T-helper 1 cell treated with Interleukin-12 subunit alpha and Interleukin-12 subunit beta and Interleukin-4 antibody, amounts not matched to agents 30 μg/mL and 1 μg/mL, for 36 hours (primary cell): ENCODE data around the gene BACE1.
"Not testable (repeated sequence)": the region's sequence is repeated elsewhere in the genome, so short reads cannot be mapped to it uniquely, and the experiment has no call there.

Experiments used
- H3K27ac Mint-ChIP-seq: one replicate; pipeline ENCODE4 v1.8.0; 2021; ENCODE audit warnings: mild to moderate bottlenecking, mixed read lengths
- H3K27me3 Mint-ChIP-seq: one replicate; pipeline ENCODE4 v1.8.0; 2021; ENCODE audit warnings: low read depth, mixed read lengths
- H3K36me3 Mint-ChIP-seq: one replicate; pipeline ENCODE4 v1.8.0; 2021; ENCODE audit warnings: low read depth, mixed read lengths
- H3K4me1 Mint-ChIP-seq: one replicate; pipeline ENCODE4 v1.8.0; 2021; ENCODE audit warnings: low read depth, mixed read lengths
- H3K4me3 Mint-ChIP-seq: one replicate; pipeline ENCODE4 v1.8.0; 2021; ENCODE audit warnings: mild to moderate bottlenecking, moderate library complexity, mixed read lengths
- H3K9me3 Mint-ChIP-seq: one replicate; pipeline ENCODE4 v1.8.0; 2021; ENCODE audit warnings: mixed read lengths

Gene BACE1

DNA sequence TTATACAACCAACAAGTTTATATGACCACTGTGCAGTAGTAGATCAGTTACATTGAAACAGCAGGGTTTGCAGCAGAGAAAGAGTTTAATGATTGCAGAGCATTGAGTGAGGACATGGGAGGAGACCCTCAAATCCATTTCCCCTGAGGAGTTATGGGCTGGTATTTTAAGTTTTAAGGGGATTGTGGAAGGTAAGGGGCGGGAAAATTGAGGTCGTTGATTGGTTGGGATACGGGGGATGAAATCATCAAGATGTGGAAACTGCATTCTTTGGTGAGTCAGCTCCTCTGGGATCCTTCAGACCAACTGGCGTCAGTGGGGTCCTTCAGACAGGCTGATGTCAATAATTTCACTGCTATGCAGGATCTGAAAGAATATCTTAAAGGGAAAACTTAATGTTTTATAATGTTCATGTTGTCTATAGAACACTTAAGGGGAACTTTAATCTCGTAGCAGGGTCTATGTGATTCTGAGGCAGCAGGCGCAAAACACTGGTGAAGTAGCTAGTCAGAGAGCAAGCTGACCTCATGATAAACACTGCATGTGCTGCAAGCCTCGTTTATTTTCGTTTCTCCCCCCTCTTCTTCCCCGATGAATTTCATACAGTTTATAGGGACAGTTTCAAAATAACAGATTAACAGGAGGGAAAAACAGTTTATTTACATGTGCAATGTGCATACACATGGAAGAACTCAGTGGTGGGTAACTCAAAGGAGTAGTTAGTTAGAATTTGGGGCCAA lies 42.3 kb downstream of the BACE1 start:
- Mint-ChIP-seq H3K27ac (no peak overlapping the region), H3K36me3 (peaks cover 12% of the 10 kb centered on the region)

DNA sequence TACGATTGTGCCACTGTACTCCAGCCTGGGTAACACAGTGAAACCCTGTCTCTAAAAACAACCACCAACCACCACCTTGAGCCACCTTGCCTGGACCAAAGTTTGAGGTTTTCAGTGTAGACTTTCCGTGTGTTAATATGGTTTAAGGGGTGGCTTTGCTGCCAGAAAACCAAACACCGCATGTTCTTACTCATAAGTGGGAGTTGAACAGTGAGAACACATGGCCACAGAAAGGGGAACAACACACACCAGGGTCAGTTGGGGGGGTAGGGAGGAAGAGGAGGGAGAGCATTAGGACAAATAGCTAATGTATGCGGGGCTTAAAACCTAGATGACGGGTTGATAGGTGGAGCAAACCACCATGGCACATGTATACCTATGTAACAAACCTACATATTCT lies 43.9 kb downstream of the BACE1 start:
- H3K4me1 Mint-ChIP-seq, H3K27ac Mint-ChIP-seq, H3K27me3 Mint-ChIP-seq, H3K9me3 Mint-ChIP-seq, H3K4me3 Mint-ChIP-seq: not testable (repeated sequence)
- H3K36me3 Mint-ChIP-seq: peaks cover 12% of the 10 kb centered on the region

More for the DNA sequence above, 42.3 kb downstream of the BACE1 start:
- Mint-ChIP-seq H3K27me3 (no peaks in the 10 kb centered on the region), H3K4me3 (no peak overlapping the region), H3K4me1 (no peaks in the 10 kb centered on the region), H3K9me3 (no peaks in the 10 kb centered on the region)

- H3K27ac Mint-ChIP-seq: no peak overlapping the region
- H3K9me3 Mint-ChIP-seq: no peaks in the 10 kb centered on the region
- H3K36me3 Mint-ChIP-seq: peaks cover 13% of the 10 kb centered on the region
- H3K4me1 Mint-ChIP-seq: no peaks in the 10 kb centered on the region
- H3K4me3 Mint-ChIP-seq: no peak overlapping the region
- no peaks in the 10 kb centered on the region for H3K27me3 Mint-ChIP-seq
Measured at GRCh38 chr11:117271208-117271607, 44.8 kb downstream of the BACE1 start.

DNA sequence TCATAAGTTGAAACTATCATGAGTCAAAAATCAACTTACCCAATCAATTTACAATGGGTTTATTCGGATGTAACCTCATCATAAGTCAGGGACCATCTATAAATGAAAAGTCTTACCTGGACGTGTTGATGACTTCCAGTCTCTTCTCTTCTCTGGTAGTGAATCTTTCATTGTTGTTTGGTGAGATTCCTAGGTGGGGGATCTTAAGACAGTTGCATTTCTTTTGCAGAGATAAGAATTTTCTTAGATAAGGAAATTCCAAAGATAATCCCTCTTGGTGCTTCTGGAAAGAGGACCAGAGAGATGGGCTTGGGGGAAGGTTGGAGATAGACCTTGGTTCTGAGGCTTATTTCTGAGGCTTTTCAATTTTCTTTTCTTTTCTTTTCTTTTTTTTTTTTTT lies 46.2 kb downstream of the BACE1 start:
- Mint-ChIP-seq H3K27ac (no peak overlapping the region), H3K36me3 (peaks cover 9% of the 10 kb centered on the region)

GRCh38 chr11:117265745-117266144 lies 50.3 kb downstream of the BACE1 start:
- Mint-ChIP-seq H3K4me3 (no peak overlapping the region), H3K4me1 (no peaks in the 10 kb centered on the region), H3K27me3 (no peaks in the 10 kb centered on the region), H3K27ac (no peak overlapping the region), H3K36me3 (peaks cover 7% of the 10 kb centered on the region), H3K9me3 (no peaks in the 10 kb centered on the region)

More for the DNA sequence above, 46.2 kb downstream of the BACE1 start:
- Mint-ChIP-seq H3K9me3 (no peaks in the 10 kb centered on the region), H3K27me3 (no peaks in the 10 kb centered on the region), H3K4me1 (no peaks in the 10 kb centered on the region), H3K4me3 (no peak overlapping the region)

- H3K27me3 Mint-ChIP-seq, H3K4me3 Mint-ChIP-seq, H3K4me1 Mint-ChIP-seq, H3K9me3 Mint-ChIP-seq, H3K27ac Mint-ChIP-seq, H3K36me3 Mint-ChIP-seq: not testable (repeated sequence)
Measured at GRCh38 chr11:117264624-117265323, 51.3 kb downstream of the BACE1 start.

GRCh38 chr11:117259417-117259816 lies 56.6 kb downstream of the BACE1 start:
- no peaks in the 10 kb centered on the region for H3K27me3 Mint-ChIP-seq
- no peaks in the 10 kb centered on the region for H3K4me1 Mint-ChIP-seq
- no peak overlapping the region for H3K4me3 Mint-ChIP-seq
- no peak overlapping the region for H3K27ac Mint-ChIP-seq
- no peaks in the 10 kb centered on the region for H3K9me3 Mint-ChIP-seq
- peaks cover 7% of the 10 kb centered on the region for H3K36me3 Mint-ChIP-seq

- Mint-ChIP-seq H3K36me3 (peaks cover 7% of the 10 kb centered on the region), H3K4me3 (no peak overlapping the region), H3K9me3 (no peaks in the 10 kb centered on the region), H3K27ac (no peak overlapping the region), H3K27me3 (no peaks in the 10 kb centered on the region), H3K4me1 (no peaks in the 10 kb centered on the region)
Measured at GRCh38 chr11:117258576-117258975, 57.5 kb downstream of the BACE1 start.

GRCh38 chr11:117256573-117256972 lies 59.5 kb downstream of the BACE1 start:
- no peak overlapping the region for H3K27ac Mint-ChIP-seq

GRCh38 chr11:117255966-117256365 lies 60.1 kb downstream of the BACE1 start:
- no peak overlapping the region for H3K27ac Mint-ChIP-seq
- no peaks in the 10 kb centered on the region for H3K9me3 Mint-ChIP-seq

More at GRCh38 chr11:117256573-117256972, 59.5 kb downstream of the BACE1 start:
- Mint-ChIP-seq H3K9me3 (no peaks in the 10 kb centered on the region), H3K27me3 (no peaks in the 10 kb centered on the region), H3K4me1 (no peaks in the 10 kb centered on the region), H3K36me3 (peaks cover 4% of the 10 kb centered on the region), H3K4me3 (no peak overlapping the region)

GRCh38 chr11:117251506-117251905 lies 64.5 kb downstream of the BACE1 start:
- no peaks in the 10 kb centered on the region for H3K4me1 Mint-ChIP-seq
- H3K4me3 Mint-ChIP-seq: no peak overlapping the region
- no peaks in the 10 kb centered on the region for H3K9me3 Mint-ChIP-seq
- H3K27ac Mint-ChIP-seq: peak overlapping the region; percentile 19
- H3K27me3 Mint-ChIP-seq: no peaks in the 10 kb centered on the region
- H3K36me3 Mint-ChIP-seq: peaks cover 19% of the 10 kb centered on the region

More at GRCh38 chr11:117255966-117256365, 60.1 kb downstream of the BACE1 start:
- Mint-ChIP-seq H3K36me3 (peaks cover 5% of the 10 kb centered on the region), H3K27me3 (no peaks in the 10 kb centered on the region), H3K4me1 (no peaks in the 10 kb centered on the region), H3K4me3 (no peak overlapping the region)

DNA sequence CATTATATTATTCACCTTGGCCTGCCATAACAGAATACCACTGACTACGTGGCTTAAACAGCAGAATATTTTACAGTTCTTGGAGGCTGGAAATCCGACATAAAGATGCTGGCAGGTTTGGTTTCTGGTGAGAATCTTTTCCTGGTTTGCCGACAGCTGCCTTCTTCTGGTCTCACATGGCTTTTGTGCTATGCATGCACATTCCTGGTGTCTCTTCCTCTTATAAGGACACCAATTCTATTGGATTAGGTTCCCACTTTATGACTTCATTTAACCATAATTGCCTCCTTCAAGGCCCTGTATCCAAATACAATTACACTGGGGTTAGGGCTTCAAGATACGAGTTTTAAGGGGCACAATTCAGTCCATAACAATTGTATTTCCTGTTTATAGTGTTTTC lies 66.5 kb downstream of the BACE1 start:
- Mint-ChIP-seq H3K27me3 (no peaks in the 10 kb centered on the region), H3K36me3 (peaks cover 22% of the 10 kb centered on the region)

DNA sequence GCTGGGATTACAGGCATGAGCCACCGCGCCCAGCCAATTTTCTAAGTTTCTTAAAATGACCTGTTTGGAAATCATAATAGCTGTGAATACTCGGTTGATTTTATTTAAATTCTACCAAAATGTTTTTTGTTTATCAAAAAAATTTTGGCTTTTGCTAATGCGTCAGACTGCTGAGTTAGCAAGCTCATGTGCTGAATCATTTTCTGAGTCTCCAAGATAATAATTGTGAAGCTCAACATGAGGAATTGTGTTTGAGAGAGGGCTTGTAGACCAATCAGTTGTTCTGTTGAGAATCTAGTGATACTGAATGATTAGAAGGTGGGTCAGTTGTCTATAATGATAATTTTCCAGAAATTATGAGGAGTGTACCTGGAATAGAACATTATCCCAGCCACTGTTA lies 67.7 kb downstream of the BACE1 start:
- Mint-ChIP-seq H3K4me3 (no peak overlapping the region), H3K27ac (no peak overlapping the region), H3K4me1 (no peaks in the 10 kb centered on the region), H3K9me3 (no peaks in the 10 kb centered on the region), H3K36me3 (peaks cover 24% of the 10 kb centered on the region), H3K27me3 (no peaks in the 10 kb centered on the region)

More for the DNA sequence above, 66.5 kb downstream of the BACE1 start:
- H3K27ac Mint-ChIP-seq: no peak overlapping the region
- H3K9me3 Mint-ChIP-seq: no peaks in the 10 kb centered on the region
- H3K4me3 Mint-ChIP-seq: no peak overlapping the region
- H3K4me1 Mint-ChIP-seq: no peaks in the 10 kb centered on the region

GRCh38 chr11:117239295-117239694 lies 76.8 kb downstream of the BACE1 start:
- Mint-ChIP-seq H3K36me3 (peaks cover 11% of the 10 kb centered on the region), H3K4me1 (peaks cover 1% of the 10 kb centered on the region), H3K27ac (no peak overlapping the region), H3K27me3 (no peaks in the 10 kb centered on the region), H3K4me3 (no peak overlapping the region), H3K9me3 (no peaks in the 10 kb centered on the region)

GRCh38 chr11:117238221-117238620 lies 77.8 kb downstream of the BACE1 start:
- peaks cover 12% of the 10 kb centered on the region for H3K4me1 Mint-ChIP-seq
- H3K4me3 Mint-ChIP-seq: no peak overlapping the region
- H3K9me3 Mint-ChIP-seq: no peaks in the 10 kb centered on the region
- H3K27ac Mint-ChIP-seq: no peak overlapping the region
- no peaks in the 10 kb centered on the region for H3K27me3 Mint-ChIP-seq
- H3K36me3 Mint-ChIP-seq: peaks cover 10% of the 10 kb centered on the region
